PFSK-1 (cell line): ENCODE measurements around the gene SLC15A5. TPM values are rescaled to one million over a fixed set of nuclear protein-coding genes. Genes with fewer than 3 reads are reported as not detected.

Experiments used
- FOXP2 ChIP-seq: optimal IDR thresholded peaks from 2 replicates; pipeline ENCODE3; 2011; ENCODE audit warnings: borderline replicate concordance, control low read depth, inconsistent platforms; ENCODE audit not compliant: insufficient read depth; ENCODE audit errors: extremely low read length, extremely low read depth
- POLR2AphosphoS5 ChIP-seq: IDR thresholded peaks from 2 replicates; pipeline ENCODE4 v1.6.1; 2012; ENCODE audit warnings: low read depth, mild to moderate bottlenecking, control low read depth, low read length, moderate library complexity
- SIN3A ChIP-seq: IDR thresholded peaks from 2 replicates; pipeline ENCODE4 v1.6.1; 2012; ENCODE audit warnings: mild to moderate bottlenecking, low read length, moderate library complexity, borderline replicate concordance; ENCODE audit not compliant: insufficient read depth
- TAF1 ChIP-seq: IDR thresholded peaks from 2 replicates; pipeline ENCODE4 v1.6.1; 2012; ENCODE audit warnings: low read length, control low read depth, borderline replicate concordance; ENCODE audit not compliant: insufficient read depth
- polyA plus RNA-seq: library from polyadenylated mRNA; unstranded; fragments of >200 nt; gene quantifications from one replicate; pipeline ENCODE4 v1.2.1, GENCODE V29; 2012; ENCODE audit warnings: low read depth, missing spikeins; ENCODE audit not compliant: insufficient read length
- TF ChIP-seq, protein P1 (sequence below), 2 experiments: IDR thresholded peaks; 2 replicates each; pipeline versions ENCODE4 v1.6.1 to v1.8.0; 2011 to 2012; ENCODE audit warnings: low read depth in 2 of 2, low read length in 2 of 2, control low read depth in 1 of 2, inconsistent platforms in 1 of 2, mild to moderate bottlenecking in 1 of 2, moderate library complexity in 1 of 2; ENCODE audit not compliant: insufficient read depth in 1 of 2

Gene SLC15A5, protein sequence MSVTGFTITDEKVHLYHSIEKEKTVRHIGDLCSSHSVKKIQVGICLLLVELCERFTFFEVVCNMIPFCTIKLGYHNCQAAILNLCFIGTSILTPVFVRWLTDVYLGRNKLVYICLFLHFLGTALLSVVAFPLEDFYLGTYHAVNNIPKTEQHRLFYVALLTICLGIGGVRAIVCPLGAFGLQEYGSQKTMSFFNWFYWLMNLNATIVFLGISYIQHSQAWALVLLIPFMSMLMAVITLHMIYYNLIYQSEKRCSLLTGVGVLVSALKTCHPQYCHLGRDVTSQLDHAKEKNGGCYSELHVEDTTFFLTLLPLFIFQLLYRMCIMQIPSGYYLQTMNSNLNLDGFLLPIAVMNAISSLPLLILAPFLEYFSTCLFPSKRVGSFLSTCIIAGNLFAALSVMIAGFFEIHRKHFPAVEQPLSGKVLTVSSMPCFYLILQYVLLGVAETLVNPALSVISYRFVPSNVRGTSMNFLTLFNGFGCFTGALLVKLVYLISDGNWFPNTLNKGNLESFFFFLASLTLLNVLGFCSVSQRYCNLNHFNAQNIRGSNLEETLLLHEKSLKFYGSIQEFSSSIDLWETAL
- polyA plus RNA-seq, result not detected

DNA sequence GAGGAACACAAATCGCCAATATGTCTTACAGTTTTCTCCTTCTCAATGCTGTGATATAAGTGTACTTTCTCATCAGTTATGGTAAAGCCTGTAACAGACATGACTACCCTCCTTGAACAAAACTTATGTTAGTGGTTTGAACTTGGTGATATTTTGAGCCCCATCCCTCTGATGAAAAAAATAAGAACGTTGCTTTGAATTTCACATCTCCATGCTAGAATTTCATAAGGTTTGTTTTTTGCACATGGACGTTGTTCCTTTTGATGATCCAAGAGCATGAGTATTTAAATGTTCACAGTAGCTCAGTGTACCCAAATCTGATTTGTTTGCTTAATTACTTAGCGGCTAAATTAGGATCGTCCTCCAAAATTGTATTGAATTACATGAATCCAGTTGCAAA lies at the start of gene SLC15A5:
Gene SLC15A5 (minus strand): TSS at position 101 of the 400 bp plus-strand sequence. CDS start 0 bp downstream, at position 101.
- TF ChIP-seq SIN3A, result no peak
- TF ChIP-seq TAF1, result no peak
- no peak for TF ChIP-seq POLR2AphosphoS5
- no peak for TF ChIP-seq FOXP2
- TF ChIP-seq, protein P1, sequence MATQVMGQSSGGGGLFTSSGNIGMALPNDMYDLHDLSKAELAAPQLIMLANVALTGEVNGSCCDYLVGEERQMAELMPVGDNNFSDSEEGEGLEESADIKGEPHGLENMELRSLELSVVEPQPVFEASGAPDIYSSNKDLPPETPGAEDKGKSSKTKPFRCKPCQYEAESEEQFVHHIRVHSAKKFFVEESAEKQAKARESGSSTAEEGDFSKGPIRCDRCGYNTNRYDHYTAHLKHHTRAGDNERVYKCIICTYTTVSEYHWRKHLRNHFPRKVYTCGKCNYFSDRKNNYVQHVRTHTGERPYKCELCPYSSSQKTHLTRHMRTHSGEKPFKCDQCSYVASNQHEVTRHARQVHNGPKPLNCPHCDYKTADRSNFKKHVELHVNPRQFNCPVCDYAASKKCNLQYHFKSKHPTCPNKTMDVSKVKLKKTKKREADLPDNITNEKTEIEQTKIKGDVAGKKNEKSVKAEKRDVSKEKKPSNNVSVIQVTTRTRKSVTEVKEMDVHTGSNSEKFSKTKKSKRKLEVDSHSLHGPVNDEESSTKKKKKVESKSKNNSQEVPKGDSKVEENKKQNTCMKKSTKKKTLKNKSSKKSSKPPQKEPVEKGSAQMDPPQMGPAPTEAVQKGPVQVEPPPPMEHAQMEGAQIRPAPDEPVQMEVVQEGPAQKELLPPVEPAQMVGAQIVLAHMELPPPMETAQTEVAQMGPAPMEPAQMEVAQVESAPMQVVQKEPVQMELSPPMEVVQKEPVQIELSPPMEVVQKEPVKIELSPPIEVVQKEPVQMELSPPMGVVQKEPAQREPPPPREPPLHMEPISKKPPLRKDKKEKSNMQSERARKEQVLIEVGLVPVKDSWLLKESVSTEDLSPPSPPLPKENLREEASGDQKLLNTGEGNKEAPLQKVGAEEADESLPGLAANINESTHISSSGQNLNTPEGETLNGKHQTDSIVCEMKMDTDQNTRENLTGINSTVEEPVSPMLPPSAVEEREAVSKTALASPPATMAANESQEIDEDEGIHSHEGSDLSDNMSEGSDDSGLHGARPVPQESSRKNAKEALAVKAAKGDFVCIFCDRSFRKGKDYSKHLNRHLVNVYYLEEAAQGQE (IDR thresholded peaks at IDR 0.05; ENCODE audit: insufficient read depth in 1 of 2, low read depth in 2 of 2, low read length in 2 of 2), result no peak

DNA sequence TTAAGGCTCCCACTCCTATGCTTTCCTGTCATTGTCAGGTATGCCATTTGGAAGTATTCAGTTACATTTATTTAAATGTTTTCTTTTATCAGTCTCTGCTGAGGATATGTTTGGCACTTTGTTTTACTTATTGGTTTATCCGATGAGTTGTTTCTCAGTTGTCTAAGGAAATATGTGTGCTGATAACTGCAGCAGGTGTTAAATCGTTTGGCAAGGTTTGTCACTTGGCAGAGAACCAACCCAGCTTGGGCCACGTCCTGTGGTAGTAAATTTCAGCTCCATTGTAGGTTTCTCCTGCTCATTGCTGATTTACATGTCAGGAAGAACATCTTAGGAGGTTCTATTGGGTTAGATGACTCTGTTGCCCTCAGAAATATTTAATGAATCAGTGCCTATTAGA lies 47.9 kb upstream of the SLC15A5 start:
- no peak for TF ChIP-seq POLR2AphosphoS5
- TF ChIP-seq, protein P1 (IDR thresholded peaks at IDR 0.05; ENCODE audit: insufficient read depth in 1 of 2, low read depth in 2 of 2, low read length in 2 of 2), result no peak
- TF ChIP-seq TAF1, result no peak
- TF ChIP-seq SIN3A, result no peak
- TF ChIP-seq FOXP2, result no peak

DNA sequence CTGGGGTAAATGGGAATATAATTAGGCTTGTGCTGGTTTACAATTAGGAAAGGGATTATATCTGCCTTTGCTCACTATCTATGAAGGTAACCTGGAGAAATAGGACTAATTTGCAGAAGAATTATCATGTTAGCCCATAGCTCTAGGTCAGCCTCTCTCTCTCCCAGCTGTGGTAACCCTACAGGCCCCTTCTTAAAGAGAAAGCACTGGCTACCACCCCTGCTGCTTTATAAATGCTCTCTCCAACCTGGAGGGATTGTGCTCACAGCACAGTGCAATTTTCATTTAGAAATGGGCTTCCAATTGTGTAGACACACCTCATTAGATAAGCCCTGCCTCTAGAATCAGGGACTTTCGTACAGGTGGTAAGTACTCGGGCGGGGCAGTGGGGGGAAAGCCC lies 47.3 kb upstream of the SLC15A5 start:
- TF ChIP-seq TAF1 (no peak), POLR2AphosphoS5 (no peak), SIN3A (no peak), FOXP2 (no peak)
- TF ChIP-seq, protein P1 (IDR thresholded peaks at IDR 0.05; ENCODE audit: insufficient read depth in 1 of 2, low read depth in 2 of 2, low read length in 2 of 2), result no peak

DNA sequence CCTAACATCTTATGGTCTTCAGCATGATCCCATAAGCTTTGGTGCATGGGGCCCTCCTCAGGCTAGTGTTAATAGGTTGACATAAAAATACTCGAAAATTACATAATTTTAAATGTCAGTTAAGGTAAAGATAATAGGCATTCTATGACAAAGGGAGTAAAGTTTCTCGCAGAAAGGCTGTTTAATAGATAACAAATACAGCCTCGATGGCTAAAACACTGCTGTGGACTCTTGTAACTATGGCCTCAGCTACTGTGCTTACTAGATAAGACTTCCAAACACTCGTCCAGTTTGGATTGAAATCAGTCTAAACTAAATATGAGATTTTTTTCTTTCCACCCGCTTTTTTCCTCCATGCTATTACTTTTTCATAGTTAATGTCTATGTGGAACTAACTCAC lies 46.8 kb upstream of the SLC15A5 start:
- TF ChIP-seq SIN3A, result no peak
- no peak for TF ChIP-seq TAF1
- TF ChIP-seq FOXP2, result no peak
- TF ChIP-seq, protein P1 (IDR thresholded peaks at IDR 0.05; ENCODE audit: insufficient read depth in 1 of 2, low read depth in 2 of 2, low read length in 2 of 2), result no peak
- TF ChIP-seq POLR2AphosphoS5, result no peak
